H9 (cell line): ENCODE results near the gene PLEK2. TPM values are rescaled to one million over a fixed set of nuclear protein-coding genes. Genes with fewer than 3 reads are reported as not detected.
A peak's percentile ranks its signal among the peaks of the same experiment; 100 is the strongest.

Source experiments
- DNase-seq: peaks from one replicate; pipeline ENCODE4 v3.0.0-alpha.2; 2017
- H2AFZ ChIP-seq: one replicate; pipeline ENCODE4 v1.6.1; 2013; ENCODE audit warnings: mild to moderate bottlenecking, low read length, control low read depth, moderate library complexity
- H2AK5ac ChIP-seq: 2 replicates; pipeline ENCODE4 v1.6.1; 2013; ENCODE audit warnings: low read length, control low read depth, mixed read lengths; ENCODE audit not compliant: insufficient read length
- H2BK120ac ChIP-seq: one replicate; pipeline ENCODE4 v1.6.1; 2013; ENCODE audit warnings: low read depth, mild to moderate bottlenecking, low read length, control low read depth, inconsistent platforms; ENCODE audit not compliant: poor library complexity, severe bottlenecking
- H2BK12ac ChIP-seq: 2 replicates; pipeline ENCODE4 v1.6.1; 2013; ENCODE audit warnings: low read length, control low read depth, mixed read lengths, low read depth; ENCODE audit not compliant: insufficient read length
- H2BK15ac ChIP-seq: 2 replicates; pipeline ENCODE4 v1.6.1; 2013; ENCODE audit warnings: low read depth, low read length, control low read depth
- H2BK20ac ChIP-seq: one replicate; pipeline ENCODE4 v1.6.1; 2013; ENCODE audit warnings: low read depth, mild to moderate bottlenecking, low read length, control low read depth, inconsistent platforms; ENCODE audit not compliant: poor library complexity, severe bottlenecking
- H2BK5ac ChIP-seq: 2 replicates; pipeline ENCODE4 v1.6.1; 2013; ENCODE audit warnings: low read length, control low read depth, mixed read lengths; ENCODE audit not compliant: insufficient read length
- H3K14ac ChIP-seq: 2 replicates; pipeline ENCODE4 v1.6.1; 2013; ENCODE audit warnings: low read length, control low read depth; ENCODE audit not compliant: insufficient read depth
- H3K18ac ChIP-seq: 2 replicates; pipeline ENCODE4 v1.6.1; 2013; ENCODE audit warnings: low read depth, mild to moderate bottlenecking, mixed read lengths, low read length, control low read depth; ENCODE audit not compliant: insufficient read length
- H3K23ac ChIP-seq: 2 replicates; pipeline ENCODE4 v1.6.1; 2013; ENCODE audit warnings: low read length, control low read depth, mixed read lengths, low read depth; ENCODE audit not compliant: insufficient read length
- H3K23me2 ChIP-seq: 2 replicates; pipeline ENCODE4 v1.6.1; 2013; ENCODE audit warnings: low read depth, mild to moderate bottlenecking, mixed read lengths, low read length, control low read depth; ENCODE audit not compliant: insufficient read length, poor library complexity, severe bottlenecking
- H3K27ac ChIP-seq: 2 replicates; pipeline ENCODE4 v1.5.1; 2013; ENCODE audit warnings: low read length, control low read depth, mixed read lengths, low read depth; ENCODE audit not compliant: insufficient read length
- H3K27me3 ChIP-seq: 2 replicates; pipeline ENCODE4 v1.6.1; 2013; ENCODE audit warnings: low read length, control low read depth, inconsistent platforms; ENCODE audit not compliant: insufficient read depth
- H3K4ac ChIP-seq: 2 replicates; pipeline ENCODE4 v1.6.1; 2013; ENCODE audit warnings: low read depth, mild to moderate bottlenecking, control low read depth, inconsistent platforms, low read length, moderate library complexity
- H3K4me1 ChIP-seq: 2 replicates; pipeline ENCODE4 v1.6.1; 2013; ENCODE audit warnings: low read length, control low read depth, inconsistent platforms; ENCODE audit not compliant: insufficient read depth
- H3K4me2 ChIP-seq: 2 replicates; pipeline ENCODE4 v1.6.1; 2013; ENCODE audit warnings: low read length, control low read depth, mixed read lengths; ENCODE audit not compliant: insufficient read length, insufficient read depth
- H3K56ac ChIP-seq: 2 replicates; pipeline ENCODE4 v1.6.1; 2013; ENCODE audit warnings: low read depth, mild to moderate bottlenecking, mixed read lengths, low read length, control low read depth; ENCODE audit not compliant: insufficient read length
- H3K79me1 ChIP-seq: 2 replicates; pipeline ENCODE4 v1.6.1; 2013; ENCODE audit warnings: low read depth, mild to moderate bottlenecking, moderate library complexity, low read length, control low read depth, inconsistent platforms; ENCODE audit not compliant: insufficient read depth, poor library complexity, severe bottlenecking
- H3K79me2 ChIP-seq: 2 replicates; pipeline ENCODE4 v1.6.1; 2013; ENCODE audit warnings: low read length, control low read depth, inconsistent platforms; ENCODE audit not compliant: insufficient read depth
- H3K9ac ChIP-seq: 2 replicates; pipeline ENCODE4 v1.6.1; 2013; ENCODE audit warnings: low read length, control low read depth, mixed read lengths; ENCODE audit not compliant: insufficient read length; ENCODE audit errors: extremely low read depth
- H3K9me3 ChIP-seq: one replicate; pipeline ENCODE4 v1.6.1; 2013; ENCODE audit warnings: low read depth, low read length, inconsistent platforms; ENCODE audit not compliant: control insufficient read depth
- H3T11ph ChIP-seq: one replicate; pipeline ENCODE4 v1.6.1; 2013; ENCODE audit warnings: mild to moderate bottlenecking, low read length, control low read depth, inconsistent platforms
- H4K20me1 ChIP-seq: one replicate; pipeline ENCODE4 v1.6.1; 2013; ENCODE audit not compliant: control insufficient read depth, insufficient read length, insufficient read depth
- H4K5ac ChIP-seq: 2 replicates; pipeline ENCODE4 v1.6.1; 2013; ENCODE audit warnings: low read depth, mild to moderate bottlenecking, mixed read lengths, low read length, control low read depth; ENCODE audit not compliant: insufficient read length
- H4K8ac ChIP-seq: replicated peaks from 2 replicates; pipeline ENCODE4 v1.6.1; 2013; ENCODE audit warnings: low read length, control low read depth, mixed read lengths, low read depth; ENCODE audit not compliant: insufficient read length
- H4K91ac ChIP-seq: 2 replicates; pipeline ENCODE4 v1.6.1; 2013; ENCODE audit warnings: low read depth, mild to moderate bottlenecking, moderate library complexity, mixed read lengths, low read length, control low read depth; ENCODE audit not compliant: insufficient read length
- H3K27ac Mint-ChIP-seq, 3 experiments: 2 replicates in 2 of 3; 3 replicates in 1 of 3; pipeline ENCODE4 v1.8.0; 2020 to 2021; ENCODE audit warnings: mixed read lengths in 3 of 3, mild to moderate bottlenecking in 1 of 3, moderate library complexity in 1 of 3
- H3K27me3 Mint-ChIP-seq: 2 replicates; pipeline ENCODE4 v1.8.0; 2021; ENCODE audit warnings: low read depth, mild to moderate bottlenecking, moderate library complexity, mixed read lengths
- H3K36me3 Mint-ChIP-seq, 3 experiments: 2 replicates in 2 of 3; 3 replicates in 1 of 3; pipeline ENCODE4 v1.8.0; 2020 to 2021; ENCODE audit warnings: low read depth in 3 of 3, mixed read lengths in 3 of 3; ENCODE audit not compliant: insufficient read depth in 1 of 3
- H3K4me1 Mint-ChIP-seq, 2 experiments: 2 replicates each; pipeline ENCODE4 v1.8.0; 2020; ENCODE audit warnings: mixed read lengths in 2 of 2
- H3K4me3 Mint-ChIP-seq, 2 experiments: 2 replicates in 1 of 2; 3 replicates in 1 of 2; pipeline ENCODE4 v1.8.0; 2020 to 2021; ENCODE audit warnings: mild to moderate bottlenecking in 2 of 2, mixed read lengths in 2 of 2, moderate library complexity in 1 of 2
- H3K9me3 Mint-ChIP-seq, 2 experiments: 2 replicates in 1 of 2; 3 replicates in 1 of 2; pipeline ENCODE4 v1.8.0; 2020; ENCODE audit warnings: mild to moderate bottlenecking in 2 of 2, mixed read lengths in 2 of 2, moderate library complexity in 1 of 2
- WGBS: extraction: QIAGEN DNeasy Blood & Tissue Kit; methylation state at CpG from one replicate; pipeline ENCODE4 v1.1.7; 2013; ENCODE audit warnings: missing lambda C conversion rate, low lambda C conversion rate, mixed read lengths; ENCODE audit not compliant: insufficient read length; ENCODE audit errors: extremely low coverage; 5-methylcytosine and 5-hydroxymethylcytosine counted together
- total RNA-seq: library from RNA; stranded (reverse); gene quantifications from 2 replicates; pipeline ENCODE4 v1.2.1, GENCODE V29; 2021
- TF ChIP-seq, protein P1 (sequence below): fragments of 200-600 bp; sonication (generic); conservative IDR thresholded peaks from 3 replicates; pipeline ENCODE4 v1.8.0; 2021; ENCODE audit warnings: antibody characterized with exemption, mild to moderate bottlenecking

The PLEK2 gene
- total RNA-seq, 1 experiment from 2014 or later: not detected

DNA sequence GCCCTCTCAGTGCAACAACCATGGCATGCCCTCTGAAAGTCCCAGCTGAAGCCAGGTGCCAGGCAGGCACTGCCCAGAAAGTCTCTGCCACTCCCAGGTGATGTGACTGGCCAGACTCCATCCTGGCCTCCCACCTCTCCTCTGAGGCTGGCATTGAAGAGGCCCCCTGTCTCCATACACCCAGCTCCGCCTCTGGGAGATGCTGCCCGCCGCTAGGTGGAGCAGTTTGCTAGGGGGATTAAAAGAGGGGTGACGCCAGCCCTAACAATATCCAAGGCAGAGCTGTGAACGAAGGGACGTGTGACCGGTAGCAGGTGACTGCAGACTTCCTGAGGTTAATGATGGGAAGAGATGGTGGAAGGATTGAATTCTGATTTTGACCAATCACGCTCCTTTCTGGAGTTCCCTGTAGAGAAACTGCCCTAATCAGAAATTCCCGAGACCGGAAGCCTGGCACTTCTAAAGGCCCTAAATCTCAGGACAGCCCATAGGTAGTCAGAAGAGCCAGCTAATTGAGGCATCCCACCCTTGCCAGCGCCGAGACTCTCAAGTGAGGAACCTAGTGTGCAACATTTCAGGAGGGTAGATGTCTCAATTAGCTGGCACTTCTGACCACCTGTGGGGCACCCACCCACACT lies 8.3 kb upstream of the PLEK2 start:
- no peaks in the 10 kb centered on the region for H4K20me1 ChIP-seq
- H3K9ac ChIP-seq: no peak overlapping the region
- no peaks in the 10 kb centered on the region for H3K23me2 ChIP-seq
- TF ChIP-seq, protein P1, sequence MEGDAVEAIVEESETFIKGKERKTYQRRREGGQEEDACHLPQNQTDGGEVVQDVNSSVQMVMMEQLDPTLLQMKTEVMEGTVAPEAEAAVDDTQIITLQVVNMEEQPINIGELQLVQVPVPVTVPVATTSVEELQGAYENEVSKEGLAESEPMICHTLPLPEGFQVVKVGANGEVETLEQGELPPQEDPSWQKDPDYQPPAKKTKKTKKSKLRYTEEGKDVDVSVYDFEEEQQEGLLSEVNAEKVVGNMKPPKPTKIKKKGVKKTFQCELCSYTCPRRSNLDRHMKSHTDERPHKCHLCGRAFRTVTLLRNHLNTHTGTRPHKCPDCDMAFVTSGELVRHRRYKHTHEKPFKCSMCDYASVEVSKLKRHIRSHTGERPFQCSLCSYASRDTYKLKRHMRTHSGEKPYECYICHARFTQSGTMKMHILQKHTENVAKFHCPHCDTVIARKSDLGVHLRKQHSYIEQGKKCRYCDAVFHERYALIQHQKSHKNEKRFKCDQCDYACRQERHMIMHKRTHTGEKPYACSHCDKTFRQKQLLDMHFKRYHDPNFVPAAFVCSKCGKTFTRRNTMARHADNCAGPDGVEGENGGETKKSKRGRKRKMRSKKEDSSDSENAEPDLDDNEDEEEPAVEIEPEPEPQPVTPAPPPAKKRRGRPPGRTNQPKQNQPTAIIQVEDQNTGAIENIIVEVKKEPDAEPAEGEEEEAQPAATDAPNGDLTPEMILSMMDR: peak; percentile 76
- no peak overlapping the region for H2AK5ac ChIP-seq
- H3K9me3 ChIP-seq: no peaks in the 10 kb centered on the region
- H3K9me3 Mint-ChIP-seq: no peaks in the 10 kb centered on the region
- H3K36me3 Mint-ChIP-seq: no peaks in the 10 kb centered on the region
- no peak overlapping the region for H2BK5ac ChIP-seq
- peak overlapping the region in 1 of 3 experiments; percentile 15; a peak in 2 of 7 replicates for H3K27ac Mint-ChIP-seq
- no peak overlapping the region for H3K27ac ChIP-seq
- no peaks in the 10 kb centered on the region for H3K4me1 Mint-ChIP-seq
- H2BK20ac ChIP-seq: no peak overlapping the region
- DNase-seq: peak; percentile 77
- H4K5ac ChIP-seq: no peak overlapping the region
- H3K4ac ChIP-seq: no peak overlapping the region
- no peak overlapping the region for H2BK120ac ChIP-seq
- no peak overlapping the region for H2BK15ac ChIP-seq
- H3K79me2 ChIP-seq: no peaks in the 10 kb centered on the region
- no CpG with 5 or more reads among the region's 12 CpGs for WGBS
- no peak overlapping the region for H3K56ac ChIP-seq
- H2AFZ ChIP-seq: no peak overlapping the region
- no peak overlapping the region for H3K4me3 Mint-ChIP-seq
- H3K4me2 ChIP-seq: no peak overlapping the region
- no peaks in the 10 kb centered on the region; the same call in 1 of the 2 replicates for H3K27me3 Mint-ChIP-seq
- no peaks in the 10 kb centered on the region for H3K4me1 ChIP-seq
- no peak overlapping the region for H2BK12ac ChIP-seq
- no peak overlapping the region for H3K14ac ChIP-seq
- no peak overlapping the region for H4K91ac ChIP-seq
- no peaks in the 10 kb centered on the region for H3K27me3 ChIP-seq
- H4K8ac ChIP-seq: no peak overlapping the region
- no peak overlapping the region for H3K18ac ChIP-seq
- H3K79me1 ChIP-seq: no peaks in the 10 kb centered on the region
- H3K23ac ChIP-seq: no peak overlapping the region
- H3T11ph ChIP-seq: no peak overlapping the region
